ENCODE data around the gene CKM. TPM values are rescaled to one million over a fixed set of nuclear protein-coding genes. Genes with fewer than 3 reads are reported as not detected.
"Not testable (repeated sequence)": the region's sequence is repeated elsewhere in the genome, so short reads cannot be mapped to it uniquely, and the experiment has no call there.

The CKM gene
- total RNA-seq, 4 donors from 2014 or later = not detected

- H3K36me3 ChIP-seq = peaks cover 0 to 29% (median 0%) of the 10 kb centered on the region in 3 donors
- TF ChIP-seq POLR2A (IDR thresholded peaks at IDR 0.05) (no peak), CTCF (IDR thresholded peaks at IDR 0.05) (no peak)
- DNase-seq = no peak
- H3K4me3 ChIP-seq = no peak overlapping the region
- no peak overlapping the region for H3K27ac ChIP-seq
- H3K9me3 ChIP-seq = no peaks in the 10 kb centered on the region
- H3K27me3 ChIP-seq = no peaks in the 10 kb centered on the region
- no peaks in the 10 kb centered on the region for H3K4me1 ChIP-seq
Measured at GRCh38 chr19:45271735-45272108, 51.0 kb downstream of the CKM start.

GRCh38 chr19:45271098-45271734 is 51.5 kb downstream of the CKM start:
- no peak for DNase-seq
- Histone ChIP-seq H3K4me3 (no peak overlapping the region), H3K36me3 (peaks cover 0 to 29% (median 0%) of the 10 kb centered on the region in 3 donors), H3K27ac (no peak overlapping the region), H3K9me3 (no peaks in the 10 kb centered on the region), H3K27me3 (no peaks in the 10 kb centered on the region), H3K4me1 (no peaks in the 10 kb centered on the region)
- no peak for TF ChIP-seq CTCF (IDR thresholded peaks at IDR 0.05)
- no peak for TF ChIP-seq POLR2A (IDR thresholded peaks at IDR 0.05)

DNA sequence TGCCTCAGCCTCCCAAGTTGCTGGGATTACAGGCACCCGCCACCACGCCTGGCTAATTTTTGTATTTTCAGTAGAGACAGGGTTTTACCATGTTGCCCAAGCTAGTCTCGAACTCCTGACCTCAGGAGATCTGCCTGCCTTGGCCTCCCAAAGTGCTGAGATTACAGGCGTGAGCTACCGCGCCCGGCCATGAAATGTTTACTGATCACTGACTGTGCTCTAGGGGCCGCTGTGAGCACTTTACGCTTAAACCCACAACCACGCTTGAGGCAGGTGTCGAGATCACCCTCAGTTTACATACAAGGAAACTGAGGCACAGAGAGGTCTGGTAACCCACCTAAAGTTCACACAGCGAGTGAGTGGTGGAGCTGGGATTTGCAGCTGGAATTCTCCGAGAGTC is 52.7 kb downstream of the CKM start:
- DNase-seq, H3K9me3 ChIP-seq, H3K4me1 ChIP-seq, H3K27me3 ChIP-seq, H3K4me3 ChIP-seq, H3K27ac ChIP-seq: not testable (repeated sequence)
- peaks cover 0 to 29% (median 0%) of the 10 kb centered on the region in 3 donors for H3K36me3 ChIP-seq

- no peaks in the 10 kb centered on the region for H3K9me3 ChIP-seq
- no peaks in the 10 kb centered on the region for H3K27me3 ChIP-seq
- H3K27ac ChIP-seq = no peak overlapping the region
- TF ChIP-seq CTCF (IDR thresholded peaks at IDR 0.05) (no peak), POLR2A (IDR thresholded peaks at IDR 0.05) (no peak)
- H3K4me3 ChIP-seq = no peak overlapping the region
- DNase-seq = no peak
- H3K36me3 ChIP-seq = peaks cover 0 to 17% (median 0%) of the 10 kb centered on the region in 3 donors
- H3K4me1 ChIP-seq = no peaks in the 10 kb centered on the region
Measured at GRCh38 chr19:45267296-45267695, 55.4 kb downstream of the CKM start.

- Histone ChIP-seq H3K36me3 (peaks cover 0 to 8% (median 0%) of the 10 kb centered on the region in 3 donors), H3K9me3 (no peaks in the 10 kb centered on the region), H3K27me3 (no peaks in the 10 kb centered on the region), H3K27ac (no peak overlapping the region), H3K4me1 (no peaks in the 10 kb centered on the region), H3K4me3 (no peak overlapping the region)
- DNase-seq = no peak
- TF ChIP-seq CTCF (IDR thresholded peaks at IDR 0.05) (no peak), POLR2A (IDR thresholded peaks at IDR 0.05) (no peak)
Measured at GRCh38 chr19:45265375-45265774, 57.3 kb downstream of the CKM start.

DNA sequence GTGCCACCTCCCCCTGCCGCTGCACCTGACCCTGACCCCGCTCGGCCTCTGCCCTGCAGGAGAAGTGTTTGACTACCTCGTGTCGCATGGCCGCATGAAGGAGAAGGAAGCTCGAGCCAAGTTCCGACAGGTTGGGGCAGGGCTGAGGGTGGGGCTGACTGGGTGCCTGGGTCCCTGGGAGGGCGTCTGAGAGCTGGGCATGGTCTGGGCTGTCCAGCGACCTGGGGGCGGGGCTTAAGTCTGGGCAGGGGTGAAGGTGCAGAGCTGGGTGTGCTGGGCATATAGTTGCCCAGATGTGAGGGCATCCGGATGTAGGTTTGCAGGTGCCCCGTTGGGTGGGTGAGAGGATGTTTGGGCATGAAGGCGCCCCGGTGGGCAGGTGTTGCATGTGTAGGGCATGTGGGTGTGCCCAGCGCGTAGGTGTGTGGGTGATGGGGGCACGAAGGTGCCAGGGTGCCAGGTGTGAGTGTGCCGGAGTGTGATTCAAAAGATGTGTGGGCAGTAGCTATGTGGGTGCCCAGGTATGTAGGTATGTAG is 57.8 kb downstream of the CKM start:
- no peak overlapping the region for H3K4me3 ChIP-seq
- TF ChIP-seq POLR2A (IDR thresholded peaks at IDR 0.05) = no peak
- TF ChIP-seq CTCF (IDR thresholded peaks at IDR 0.05) = no peak
- DNase-seq = no peak
- H3K27me3 ChIP-seq = no peaks in the 10 kb centered on the region
- no peaks in the 10 kb centered on the region for H3K4me1 ChIP-seq
- H3K27ac ChIP-seq = no peak overlapping the region
- no peaks in the 10 kb centered on the region for H3K9me3 ChIP-seq
- peaks cover 0 to 5% (median 0%) of the 10 kb centered on the region in 3 donors for H3K36me3 ChIP-seq
